Ovary (tissue), 9 donors: ENCODE results near the gene FOXP1. TPM values are rescaled to one million over a fixed set of nuclear protein-coding genes. Genes with fewer than 3 reads are reported as not detected.

Experiments used
- DNase-seq, 5 donors: peaks; one replicate each; pipeline ENCODE4 v3.0.0-alpha.2; 2019 to 2020
- H3K27ac ChIP-seq, 2 donors: fragments of 200-600 bp; one replicate each; pipeline versions ENCODE4 v1.5.1 to v1.8.0; 2019 to 2022
- H3K27me3 ChIP-seq: fragments of 200-600 bp; one replicate; pipeline ENCODE4 v1.8.0; 2022
- H3K36me3 ChIP-seq: fragments of 200-600 bp; sonication (generic); one replicate; pipeline ENCODE4 v1.5.1; 2019
- H3K4me1 ChIP-seq: one replicate; pipeline ENCODE4 v1.8.1; 2013; ENCODE audit warnings: mild to moderate bottlenecking, moderate library complexity; ENCODE audit not compliant: insufficient read depth
- H3K4me3 ChIP-seq: fragments of 200-600 bp; sonication (generic); one replicate; pipeline ENCODE4 v1.5.1; 2017
- H3K9me3 ChIP-seq, 2 donors: fragments of 200-600 bp in 1 of 2; sonication (generic) in 1 of 2; one replicate each; pipeline versions ENCODE4 v1.5.1 to v1.8.1; 2013 to 2019; ENCODE audit warnings: mild to moderate bottlenecking in 1 of 2, moderate library complexity in 1 of 2
- CTCF ChIP-seq, 3 donors: fragments of 450-650 bp in 2 of 3; fragments of 200-600 bp in 1 of 3; IDR thresholded peaks; one replicate each; pipeline versions ENCODE4 v1.5.1 to v1.8.0; 2016 to 2022; ENCODE audit warnings: antibody characterized with exemption in 3 of 3, mild to moderate bottlenecking in 1 of 3
- EP300 ChIP-seq: sonication (generic); formaldehyde crosslinking; IDR thresholded peaks from one replicate; pipeline ENCODE4 v1.6.1; 2017; ENCODE audit warnings: antibody characterized with exemption
- POLR2A ChIP-seq: fragments of 450-650 bp; IDR thresholded peaks from one replicate; pipeline ENCODE4 v1.6.1; 2017; ENCODE audit warnings: antibody characterized with exemption, mild to moderate bottlenecking, moderate library complexity
- WGBS, 3 donors: extraction: QIAGEN DNeasy Blood & Tissue Kit in 1 of 3; methylation state at CpG; one replicate each; pipeline versions ENCODE4 v1.1.5 to v1.1.7; 2013 to 2017; 5-methylcytosine and 5-hydroxymethylcytosine counted together
- intact Hi-C, 4 donors: fragments of 100-400 bp; cut with DNase I; formaldehyde crosslinking; loops; one replicate each; pipeline versions ENCODE4 v1.11.0 to v1.15.1; 2022 to 2023
- polyA plus RNA-seq, 2 donors: library from polyadenylated mRNA; stranded (reverse); fragments of 200-250 nt in 1 of 2; fragments of 350-450 nt in 1 of 2; fragmentation: Illumina TruSeq in 1 of 2; extraction: RNeasy Lipid Tissue Mini Kit (QIAGEN cat#74804) in 1 of 2; gene quantifications; one replicate each; pipeline ENCODE4 v1.2.3, GENCODE V29; 2013 to 2014
- total RNA-seq, 7 donors: library from RNA; depleted of rRNA in 2 of 7; stranded (reverse); fragments of >200 nt in 2 of 7; fragmentation: NEBNext Ultra II Directional in 3 of 7; extraction: Animal tissue kit (Norgen Biotek cat#: 25700) in 3 of 7; gene quantifications; one replicate each; pipeline versions ENCODE4 v1.1.0 to v1.2.4, GENCODE V29; 2016 to 2023
- donor health status: DM: no; HTN: no; CAD: no; lungs with moderate emphysema.
- donor health status: DM: no; HTN: no; CAD: no.
- donor health status: Bipolar disorder and iron deficiency.
- donor health status: DM: yes; HTN: yes; CAD: no.
- donor health status: DM: no; HTN: no; CAD: no.
- donor health status: DM: yes; HTN: yes; CAD: no.

FOXP1 gene
- total and polyA plus RNA-seq, 9 donors: 31.7 to 126 (median 114) TPM

- H3K36me3 ChIP-seq: no peaks in the 10 kb centered on the region
- TF ChIP-seq EP300: no peak
- TF ChIP-seq CTCF (IDR thresholded peaks at IDR 0.05): no peak
- no peak for TF ChIP-seq POLR2A
- H3K27ac ChIP-seq: no peak overlapping the region
- intact Hi-C loops: no loop called here
- no peak for DNase-seq
- H3K27me3 ChIP-seq: no peaks in the 10 kb centered on the region
- H3K9me3 ChIP-seq: no peaks in the 10 kb centered on the region
- H3K4me1 ChIP-seq: peaks cover 5% of the 10 kb centered on the region
- WGBS, 3 donors: 93 to 96% (median 95%) methylated on average over 3 of the region's 3 CpGs
- no peak overlapping the region for H3K4me3 ChIP-seq
These were observed 188.1 kb downstream of the FOXP1 start for GRCh38 chr3:71395470-71395869.

GRCh38 chr3:71393745-71394144, 189.8 kb downstream of the FOXP1 start:
- Histone ChIP-seq H3K4me3 (no peak overlapping the region), H3K9me3 (no peaks in the 10 kb centered on the region), H3K27ac (no peak overlapping the region), H3K27me3 (no peaks in the 10 kb centered on the region), H3K36me3 (no peaks in the 10 kb centered on the region), H3K4me1 (peaks cover 4% of the 10 kb centered on the region)
- TF ChIP-seq POLR2A (no peak), EP300 (no peak), CTCF (IDR thresholded peaks at IDR 0.05) (no peak)
- DNase-seq: no peak
- 100% methylated on average over 2 of the region's 2 CpGs for WGBS, 3 donors
- intact Hi-C loops: no loop called here

GRCh38 chr3:71393093-71393492, 190.4 kb downstream of the FOXP1 start:
- intact Hi-C loops: no loop called here

GRCh38 chr3:71392251-71392650, 191.3 kb downstream of the FOXP1 start:
- no peak for DNase-seq
- Histone ChIP-seq H3K4me1 (peaks cover 4% of the 10 kb centered on the region), H3K36me3 (no peaks in the 10 kb centered on the region), H3K9me3 (no peaks in the 10 kb centered on the region), H3K27ac (no peak overlapping the region), H3K4me3 (no peak overlapping the region), H3K27me3 (no peaks in the 10 kb centered on the region)
- WGBS, 3 donors: 77 to 88% (median 83%) methylated on average over 2 of the region's 2 CpGs
- intact Hi-C loops: no loop called here
- no peak for TF ChIP-seq POLR2A

More at GRCh38 chr3:71393093-71393492, 190.4 kb downstream of the FOXP1 start:
- no peaks in the 10 kb centered on the region for H3K9me3 ChIP-seq
- no peak for DNase-seq
- peaks cover 4% of the 10 kb centered on the region for H3K4me1 ChIP-seq
- H3K4me3 ChIP-seq: no peak overlapping the region
- WGBS, 3 donors: 97 to 100% (median 98%) methylated on average over 1 of the region's 1 CpG
- no peak for TF ChIP-seq CTCF (IDR thresholded peaks at IDR 0.05)
- no peak for TF ChIP-seq POLR2A
- no peak for TF ChIP-seq EP300
- H3K27ac ChIP-seq: no peak overlapping the region
- H3K36me3 ChIP-seq: no peaks in the 10 kb centered on the region
- no peaks in the 10 kb centered on the region for H3K27me3 ChIP-seq

- intact Hi-C loops: no loop called here
- no peak for DNase-seq
- no peak overlapping the region for H3K4me3 ChIP-seq
- H3K4me1 ChIP-seq: peaks cover 4% of the 10 kb centered on the region
- no peaks in the 10 kb centered on the region for H3K9me3 ChIP-seq
- no peaks in the 10 kb centered on the region for H3K36me3 ChIP-seq
- TF ChIP-seq POLR2A: no peak
- no peak for TF ChIP-seq CTCF (IDR thresholded peaks at IDR 0.05)
- TF ChIP-seq EP300: no peak
- no peaks in the 10 kb centered on the region for H3K27me3 ChIP-seq
- H3K27ac ChIP-seq: no peak overlapping the region
- WGBS, 3 donors: 73 to 90% (median 85%) methylated on average over 7 of the region's 7 CpGs
These were observed 192.2 kb downstream of the FOXP1 start for GRCh38 chr3:71391361-71391760.
